Upper lobe of left lung (tissue), 6 donors: ENCODE data around the gene GRB14. TPM values are rescaled to one million over a fixed set of nuclear protein-coding genes. Genes with fewer than 3 reads are reported as not detected.

Source experiments
- ATAC-seq, 2 donors: fragments of 200-7000 bp; cut with Tn5 transposase; one replicate each; pipeline ENCODE4 v1.9.1; 2022; ENCODE audit warnings: mild to moderate bottlenecking in 2 of 2, moderate library complexity in 2 of 2; ENCODE audit not compliant: low FRiP score in 2 of 2
- DNase-seq, 2 donors: peaks; one replicate each; pipeline ENCODE4 v3.0.0-alpha.2; 2019 to 2020
- H3K27ac ChIP-seq, 4 donors: fragments of 200-600 bp; sonication (generic); one replicate each; pipeline ENCODE4 v1.5.1; 2016 to 2019
- H3K27me3 ChIP-seq, 4 donors: fragments of 200-600 bp; sonication (generic); one replicate each; pipeline ENCODE4 v1.5.1; 2017 to 2019
- H3K36me3 ChIP-seq, 4 donors: fragments of 200-600 bp; sonication (generic); one replicate each; pipeline ENCODE4 v1.5.1; 2016 to 2019
- H3K4me1 ChIP-seq, 4 donors: fragments of 200-600 bp; sonication (generic); one replicate each; pipeline ENCODE4 v1.5.1; 2018 to 2019
- H3K4me3 ChIP-seq, 4 donors: fragments of 200-600 bp; sonication (generic); one replicate each; pipeline ENCODE4 v1.5.1; 2017 to 2019; ENCODE audit warnings: mild to moderate bottlenecking in 2 of 4, moderate library complexity in 1 of 4
- H3K9me3 ChIP-seq, 4 donors: fragments of 200-600 bp; sonication (generic); one replicate each; pipeline ENCODE4 v1.5.1; 2018 to 2019
- CTCF ChIP-seq, 6 experiments: fragments of 450-650 bp in 4 of 6; fragments of 200-600 bp in 2 of 6; sonication (generic) in 2 of 6; IDR thresholded peaks; one replicate each; pipeline ENCODE4 v1.5.1; 2016 to 2019; ENCODE audit warnings: antibody characterized with exemption in 6 of 6
- EP300 ChIP-seq, 4 donors: sonication (generic); formaldehyde crosslinking; IDR thresholded peaks; one replicate each; pipeline ENCODE4 v1.5.1; 2017; ENCODE audit warnings: antibody characterized with exemption in 4 of 4, control low read depth in 2 of 4
- POLR2A ChIP-seq, 4 donors: fragments of 450-650 bp; IDR thresholded peaks; one replicate each; pipeline ENCODE4 v1.5.1; 2016 to 2017; ENCODE audit warnings: antibody characterized with exemption in 4 of 4, mild to moderate bottlenecking in 2 of 4
- POLR2AphosphoS5 ChIP-seq, 2 donors: sonication (generic); formaldehyde crosslinking; IDR thresholded peaks; one replicate each; pipeline ENCODE4 v1.5.1; 2017; ENCODE audit warnings: antibody characterized with exemption in 2 of 2
- WGBS, 2 donors: methylation state at CpG; one replicate each; pipeline ENCODE4 v1.1.5; 2017 to 2018; 5-methylcytosine and 5-hydroxymethylcytosine counted together
- total RNA-seq, 6 donors: library from RNA; depleted of rRNA in 4 of 6; stranded (reverse); fragments of >200 nt in 4 of 6; gene quantifications; one replicate each; pipeline versions ENCODE4 v1.1.0 to v1.2.1, GENCODE V29; 2016 to 2021
- donor health status: DM: no; HTN: no; CAD: no; lungs with moderate emphysema.
- donor health status: DM: no; HTN: yes; CAD: no; lungs with severe emphysema.

The GRB14 gene
- total RNA-seq, 6 donors from 2014 or later: 1.4 to 10.5 (median 3.0) TPM

DNA sequence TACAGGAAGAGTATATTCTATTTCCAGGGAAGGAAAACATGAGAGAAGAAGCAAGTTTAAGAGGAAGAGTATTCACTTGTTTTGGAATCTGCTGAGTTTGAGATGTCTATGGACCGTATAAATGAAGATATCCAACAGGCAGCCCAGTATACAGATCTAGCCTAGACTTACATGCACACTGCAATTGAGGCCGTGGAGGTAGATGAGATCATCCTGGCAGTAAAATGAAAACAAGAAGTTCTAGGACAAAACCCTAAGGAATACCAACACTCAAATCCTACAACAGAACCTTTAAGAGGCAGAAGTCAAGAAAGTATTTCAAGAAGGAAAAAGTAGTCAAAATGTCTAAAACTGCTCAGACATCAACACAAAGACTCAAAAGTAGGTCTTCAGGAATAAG, 16.0 kb downstream of the GRB14 start:
- 78 to 88% methylated on average over 2 of the region's 2 CpGs for WGBS, 2 donors
- Histone ChIP-seq H3K27ac (no peak overlapping the region), H3K4me3 (no peak overlapping the region), H3K4me1 (no peaks in the 10 kb centered on the region), H3K9me3 (no peaks in the 10 kb centered on the region), H3K36me3 (no peaks in the 10 kb centered on the region), H3K27me3 (no peaks in the 10 kb centered on the region)
- ATAC-seq: peak in 1 of 2 donors; percentile 73
- TF ChIP-seq CTCF (IDR thresholded peaks at IDR 0.05): no peak
- DNase-seq: no peak

DNA sequence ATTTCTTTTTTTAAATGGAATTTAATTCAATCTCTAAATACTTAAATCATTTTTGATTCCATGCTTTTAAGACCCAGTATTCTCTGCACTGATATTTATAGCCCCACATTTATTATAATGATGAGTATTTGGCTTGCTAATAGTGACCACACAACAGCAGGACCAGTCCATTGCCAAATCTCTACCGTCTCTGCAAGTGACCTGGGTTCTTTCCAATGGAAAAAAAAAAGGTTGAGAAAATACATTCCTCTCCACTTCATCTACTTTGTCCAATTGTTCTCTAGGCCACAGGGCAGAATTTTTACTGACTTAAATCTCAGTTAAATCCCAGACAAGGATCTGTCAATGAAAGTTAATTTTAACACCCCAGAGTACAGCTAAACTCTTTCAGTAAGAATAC, 20.5 kb downstream of the GRB14 start:
- no peak overlapping the region for H3K4me3 ChIP-seq
- H3K27me3 ChIP-seq: no peaks in the 10 kb centered on the region
- peaks cover 0 to 3% (median 0%) of the 10 kb centered on the region in 4 donors for H3K4me1 ChIP-seq
- no peak for TF ChIP-seq CTCF (IDR thresholded peaks at IDR 0.05)
- no peak for TF ChIP-seq EP300 (IDR thresholded peaks at IDR 0.05)
- no peak for TF ChIP-seq POLR2A (IDR thresholded peaks at IDR 0.05)
- no peak for TF ChIP-seq POLR2AphosphoS5 (IDR thresholded peaks at IDR 0.05)
- H3K27ac ChIP-seq: no peak overlapping the region
- DNase-seq (no peak), ATAC-seq (no peak)
- no peaks in the 10 kb centered on the region for H3K9me3 ChIP-seq
- H3K36me3 ChIP-seq: no peaks in the 10 kb centered on the region
- WGBS, 2 donors: 59 to 72% methylated on average over 1 of the region's 1 CpG

GRCh38 chr2:164599954-164600589, 21.2 kb downstream of the GRB14 start:
- DNase-seq (peak in 1 of 2 donors; percentile 29), ATAC-seq (peak; percentile 74 to 75)
- Histone ChIP-seq H3K36me3 (no peaks in the 10 kb centered on the region), H3K4me1 (peaks cover 0 to 3% (median 0%) of the 10 kb centered on the region in 4 donors), H3K27me3 (no peaks in the 10 kb centered on the region), H3K9me3 (no peaks in the 10 kb centered on the region), H3K4me3 (no peak overlapping the region), H3K27ac (no peak overlapping the region)
- peak in 4 of 6 experiments; percentile 48 to 75 (median 70) for TF ChIP-seq CTCF (IDR thresholded peaks at IDR 0.05)
- no peak for TF ChIP-seq EP300 (IDR thresholded peaks at IDR 0.05)
- 36 to 43% methylated on average over 3 of the region's 3 CpGs for WGBS, 2 donors

GRCh38 chr2:164597983-164598382, 23.3 kb downstream of the GRB14 start:
- TF ChIP-seq EP300 (IDR thresholded peaks at IDR 0.05): no peak
- TF ChIP-seq POLR2AphosphoS5 (IDR thresholded peaks at IDR 0.05): no peak
- no peak for TF ChIP-seq POLR2A (IDR thresholded peaks at IDR 0.05)
- TF ChIP-seq CTCF (IDR thresholded peaks at IDR 0.05): no peak
- H3K27me3 ChIP-seq: no peaks in the 10 kb centered on the region
- no peak overlapping the region for H3K4me3 ChIP-seq
- no peak for ATAC-seq
- H3K4me1 ChIP-seq: peaks cover 0 to 3% (median 0%) of the 10 kb centered on the region in 4 donors
- no peaks in the 10 kb centered on the region for H3K9me3 ChIP-seq
- no peak overlapping the region for H3K27ac ChIP-seq
- 9 to 27% methylated on average over 2 of the region's 2 CpGs for WGBS, 2 donors
- H3K36me3 ChIP-seq: no peaks in the 10 kb centered on the region
- no peak for DNase-seq

- Histone ChIP-seq H3K4me3 (no peak overlapping the region), H3K27me3 (no peaks in the 10 kb centered on the region), H3K36me3 (no peaks in the 10 kb centered on the region), H3K4me1 (peaks cover 0 to 3% (median 0%) of the 10 kb centered on the region in 4 donors), H3K27ac (no peak overlapping the region), H3K9me3 (no peaks in the 10 kb centered on the region)
- no peak for TF ChIP-seq EP300 (IDR thresholded peaks at IDR 0.05)
- no peak for TF ChIP-seq POLR2A (IDR thresholded peaks at IDR 0.05)
- TF ChIP-seq POLR2AphosphoS5 (IDR thresholded peaks at IDR 0.05): no peak
- TF ChIP-seq CTCF (IDR thresholded peaks at IDR 0.05): no peak
- 90 to 100% methylated on average over 1 of the region's 1 CpG for WGBS, 2 donors
- no peak for DNase-seq
- ATAC-seq: no peak
Measured at GRCh38 chr2:164595031-164595430, 26.3 kb downstream of the GRB14 start.
